GM19193 (cell line): ENCODE results near the gene DLGAP1.

ENCODE experiments used
- POLR2A ChIP-seq: IDR thresholded peaks from 4 replicates; pipeline ENCODE4 v1.6.1; 2011; ENCODE audit not compliant: insufficient read depth, insufficient read length; ENCODE audit errors: extremely low read depth

Gene DLGAP1

DNA sequence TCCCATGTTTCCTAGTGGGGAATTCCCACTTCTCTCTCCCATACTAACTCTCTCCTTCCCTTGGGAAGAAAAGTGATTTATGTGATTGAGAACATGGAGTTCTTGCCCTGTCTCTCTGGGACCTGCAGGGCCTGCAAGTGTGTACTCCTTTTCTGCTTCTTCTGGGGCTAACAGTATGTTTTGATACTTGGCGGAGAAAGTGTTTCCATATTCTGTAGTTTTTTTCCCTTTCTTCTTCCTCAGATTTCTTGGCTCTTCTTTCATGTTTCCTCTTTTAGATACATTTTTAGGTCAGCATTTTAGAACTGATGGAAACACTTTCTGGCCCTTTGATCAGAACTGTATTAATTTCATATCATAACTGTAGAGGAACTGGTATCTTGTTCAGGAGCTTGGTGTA, 352.2 kb downstream of the DLGAP1 start:
- TF ChIP-seq POLR2A, result no peak

DNA sequence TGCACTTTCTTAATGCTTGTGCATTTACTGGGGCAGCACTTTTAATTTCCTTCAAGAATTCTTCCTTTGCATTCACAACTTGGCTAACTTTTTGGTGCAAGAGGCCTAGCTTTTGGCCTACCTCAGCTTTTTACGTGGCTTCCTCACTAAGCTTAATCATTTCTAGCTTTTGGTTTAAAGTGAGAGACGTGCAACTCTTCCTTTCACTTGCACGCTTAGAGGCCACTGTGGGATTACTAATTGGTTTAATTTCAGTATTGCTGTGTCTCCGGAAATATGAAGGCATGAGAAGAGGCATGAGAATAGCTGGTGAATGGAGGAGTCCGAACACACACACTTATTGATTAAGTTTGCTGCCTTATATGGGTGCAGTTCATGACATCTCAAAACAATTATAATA, 354.1 kb downstream of the DLGAP1 start:
- no peak for TF ChIP-seq POLR2A

DNA sequence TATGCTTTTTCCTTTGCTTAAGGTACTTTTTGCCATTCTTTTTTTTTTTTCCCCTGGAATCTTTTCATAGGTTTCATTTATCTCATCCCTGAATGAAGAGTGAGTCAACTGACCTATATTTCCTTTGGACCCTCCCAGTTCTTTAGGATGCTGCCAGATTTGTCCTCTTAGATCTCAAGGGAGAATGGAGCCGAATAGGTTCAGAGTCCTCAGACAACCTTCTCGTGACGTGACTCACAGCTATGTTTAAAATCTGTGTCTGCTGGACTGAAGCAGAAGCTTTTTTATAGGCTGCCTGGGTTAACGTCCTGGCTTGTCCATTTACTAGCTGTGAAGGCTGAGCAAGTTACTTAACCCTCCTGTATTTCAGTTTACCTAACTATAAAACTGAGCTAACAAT, 358.6 kb downstream of the DLGAP1 start:
- no peak for TF ChIP-seq POLR2A

DNA sequence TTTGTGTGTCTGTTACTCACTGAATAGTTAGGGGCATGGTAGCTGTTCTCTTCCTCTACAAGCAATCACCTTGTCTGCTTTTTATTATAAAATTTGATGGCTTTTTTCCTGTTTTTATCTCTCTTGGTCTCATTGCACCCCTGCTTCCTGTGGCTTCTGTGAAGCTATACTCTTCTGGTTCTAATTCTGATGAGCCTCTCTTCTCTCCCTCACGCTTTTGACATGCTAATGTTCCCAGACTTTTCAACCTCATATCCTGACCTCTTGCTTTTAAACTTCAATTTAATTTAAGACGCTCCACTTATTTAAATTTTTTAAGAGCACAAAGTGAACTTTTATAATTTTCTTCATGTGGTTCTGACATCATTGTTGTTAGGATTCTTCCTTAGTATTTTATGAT, 361.4 kb downstream of the DLGAP1 start:
- TF ChIP-seq POLR2A, result no peak

DNA sequence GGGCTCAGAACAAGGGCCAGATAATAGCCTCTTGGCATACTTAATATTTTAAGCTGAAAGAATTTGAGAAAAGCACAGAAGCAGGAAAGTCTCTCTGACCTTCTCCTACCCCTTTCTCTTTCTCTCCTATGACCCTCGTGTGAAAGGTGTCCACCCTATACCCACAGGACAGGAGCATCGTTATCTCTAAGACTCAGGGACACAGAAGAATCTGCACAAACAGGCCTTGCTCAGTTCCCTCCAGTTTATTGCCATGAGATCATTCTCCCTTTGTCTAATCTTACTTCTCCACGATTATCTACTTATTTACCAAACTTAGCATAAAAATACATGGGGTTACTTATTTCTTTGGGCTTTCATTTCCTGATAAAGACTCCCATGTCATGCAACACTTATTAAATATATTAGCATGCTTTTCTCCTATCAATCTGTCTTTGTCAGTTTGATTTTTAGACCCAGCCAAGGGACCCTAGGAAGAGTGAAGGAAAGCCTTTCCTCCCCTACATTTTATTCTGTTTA, 370.7 kb downstream of the DLGAP1 start:
- no peak for TF ChIP-seq POLR2A

DNA sequence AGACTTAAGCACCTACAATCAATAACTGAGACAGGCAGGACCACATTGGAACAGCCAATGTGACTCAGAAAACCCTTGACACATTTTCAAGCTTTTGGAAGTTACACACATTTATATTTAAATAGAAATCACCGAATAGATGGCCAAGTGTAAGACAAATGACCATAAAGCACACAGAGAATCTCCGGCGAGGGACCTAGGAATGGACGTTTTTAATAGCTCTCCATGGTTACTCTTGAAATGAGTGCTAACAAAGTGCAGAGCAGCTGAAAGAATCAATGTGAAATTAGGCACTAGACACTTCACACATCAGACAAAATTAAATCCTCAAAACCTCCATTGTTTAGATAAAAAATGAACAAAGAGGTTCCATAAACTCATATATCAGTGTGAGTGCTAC, 376.9 kb downstream of the DLGAP1 start:
- no peak for TF ChIP-seq POLR2A

DNA sequence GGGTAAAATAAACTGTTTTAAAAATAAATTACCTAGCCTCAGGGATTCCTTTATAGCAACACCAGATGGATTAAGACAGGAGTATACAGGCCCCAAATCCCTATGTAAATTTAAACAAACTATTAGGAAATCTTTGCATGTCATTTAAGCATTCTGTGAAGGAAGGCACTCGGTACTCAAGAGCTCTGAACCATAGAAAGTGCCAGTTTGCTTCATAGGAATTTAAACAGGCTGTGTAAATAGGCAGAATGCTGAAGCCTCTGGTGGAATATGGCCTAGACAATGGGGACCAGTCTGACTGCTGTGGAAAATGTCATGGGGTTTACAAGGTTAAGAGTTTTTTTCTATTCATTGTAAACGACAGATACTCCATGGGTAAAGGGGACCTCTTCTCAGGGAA, 377.4 kb downstream of the DLGAP1 start:
- TF ChIP-seq POLR2A, result no peak

DNA sequence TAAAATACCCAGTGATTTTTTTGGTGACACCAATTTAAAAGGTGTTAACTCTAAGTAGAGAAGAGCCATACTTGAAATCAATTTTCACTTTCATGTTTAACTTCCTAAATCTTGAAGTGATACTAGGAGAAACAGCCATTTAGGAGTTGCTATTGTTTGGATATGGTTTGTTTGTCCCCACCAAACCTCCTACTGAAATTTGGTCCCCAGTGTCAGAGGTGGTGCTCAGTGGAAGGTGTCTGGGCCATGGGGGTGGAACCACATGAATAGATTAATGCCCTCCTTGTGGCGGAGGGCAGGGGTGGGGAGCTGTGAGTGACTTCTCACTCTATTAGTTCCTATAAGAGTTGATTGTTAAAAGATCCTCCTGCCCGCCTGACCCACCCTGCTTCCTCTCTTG, 377.9 kb downstream of the DLGAP1 start:
- no peak for TF ChIP-seq POLR2A

DNA sequence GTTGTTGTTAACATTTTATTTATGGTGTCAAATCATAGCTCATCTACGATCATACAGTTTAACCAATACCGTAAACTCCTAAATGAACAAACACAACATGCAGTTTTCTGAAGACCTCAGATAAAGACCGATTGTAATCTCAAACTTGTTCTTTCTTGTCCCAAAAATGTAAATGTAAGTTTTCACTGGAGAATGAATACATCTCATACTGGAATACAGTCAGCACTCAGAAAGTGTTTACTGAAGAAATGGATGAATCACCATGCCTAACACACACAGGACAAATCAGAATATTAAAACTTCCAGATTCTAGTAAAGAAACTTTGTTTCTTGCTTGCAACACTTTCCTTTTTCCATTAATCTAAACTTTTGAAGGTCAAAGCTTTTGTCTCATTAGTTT, 380.5 kb downstream of the DLGAP1 start:
- TF ChIP-seq POLR2A, result no peak

DNA sequence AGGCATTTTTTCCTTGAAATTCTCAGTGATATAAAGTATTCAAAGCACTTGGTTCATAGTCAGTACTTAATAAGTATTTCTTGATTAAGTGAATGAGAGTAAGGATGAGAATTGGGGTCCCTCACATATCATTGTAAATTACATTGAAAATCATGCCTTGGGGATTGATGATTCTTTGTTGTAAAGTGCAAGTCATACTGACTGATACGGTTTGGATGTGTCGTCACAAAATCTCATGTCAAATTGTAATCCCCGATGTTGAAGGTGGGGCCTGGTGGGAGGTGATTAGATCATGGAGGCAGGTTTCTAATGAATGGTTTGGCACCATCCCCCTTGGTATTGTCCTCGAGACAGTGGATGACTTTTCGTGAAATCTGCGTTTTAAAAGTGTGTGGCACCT, 385.9 kb downstream of the DLGAP1 start:
- TF ChIP-seq POLR2A, result no peak

DNA sequence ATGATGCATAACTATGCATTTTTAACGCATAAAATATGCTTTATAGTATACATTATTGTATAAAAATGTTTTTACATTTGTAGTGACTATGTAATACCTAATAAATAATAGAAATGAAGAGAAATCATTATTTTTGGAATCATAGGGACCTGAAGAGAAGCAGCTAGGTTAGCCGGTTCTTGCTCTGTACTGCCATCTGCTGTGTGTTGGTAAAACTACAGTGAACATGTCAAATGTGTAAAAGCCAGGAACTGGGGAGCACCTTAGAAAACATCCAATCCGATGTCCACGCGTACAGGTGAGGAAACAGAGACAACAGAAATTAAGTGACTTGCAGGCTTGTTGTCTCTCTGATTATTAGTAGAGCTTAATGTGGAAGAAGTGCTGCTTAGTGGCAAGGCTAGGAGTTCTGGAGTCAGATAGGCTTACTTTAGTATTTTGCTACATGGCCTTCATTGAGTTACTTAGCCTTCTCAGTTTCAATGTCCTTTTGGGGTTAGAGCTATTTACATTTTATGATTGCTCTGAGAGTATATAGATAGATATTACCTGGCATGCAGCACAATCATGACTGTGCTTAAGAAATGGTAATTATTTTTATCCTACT, 386.5 kb downstream of the DLGAP1 start:
- TF ChIP-seq POLR2A, result no peak

DNA sequence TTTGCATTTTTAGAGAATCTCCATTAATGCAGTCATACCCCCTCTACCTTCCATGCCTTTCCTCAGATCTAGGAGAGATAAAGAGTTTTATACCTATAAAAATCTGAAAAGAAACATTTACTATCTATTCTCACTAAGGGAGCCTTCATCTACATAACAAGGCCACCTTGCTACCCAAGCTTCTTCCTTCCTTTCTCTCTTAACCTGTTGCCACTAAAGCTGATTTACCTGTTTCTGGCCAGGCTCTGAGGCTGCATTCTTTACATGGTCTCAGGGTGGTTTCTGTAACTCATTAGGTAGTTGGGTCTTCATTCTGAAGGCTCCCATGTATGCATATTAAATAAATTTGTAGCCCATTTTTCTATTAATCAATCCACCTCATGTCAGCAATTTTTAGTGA, 391.6 kb downstream of the DLGAP1 start:
- TF ChIP-seq POLR2A, result no peak

DNA sequence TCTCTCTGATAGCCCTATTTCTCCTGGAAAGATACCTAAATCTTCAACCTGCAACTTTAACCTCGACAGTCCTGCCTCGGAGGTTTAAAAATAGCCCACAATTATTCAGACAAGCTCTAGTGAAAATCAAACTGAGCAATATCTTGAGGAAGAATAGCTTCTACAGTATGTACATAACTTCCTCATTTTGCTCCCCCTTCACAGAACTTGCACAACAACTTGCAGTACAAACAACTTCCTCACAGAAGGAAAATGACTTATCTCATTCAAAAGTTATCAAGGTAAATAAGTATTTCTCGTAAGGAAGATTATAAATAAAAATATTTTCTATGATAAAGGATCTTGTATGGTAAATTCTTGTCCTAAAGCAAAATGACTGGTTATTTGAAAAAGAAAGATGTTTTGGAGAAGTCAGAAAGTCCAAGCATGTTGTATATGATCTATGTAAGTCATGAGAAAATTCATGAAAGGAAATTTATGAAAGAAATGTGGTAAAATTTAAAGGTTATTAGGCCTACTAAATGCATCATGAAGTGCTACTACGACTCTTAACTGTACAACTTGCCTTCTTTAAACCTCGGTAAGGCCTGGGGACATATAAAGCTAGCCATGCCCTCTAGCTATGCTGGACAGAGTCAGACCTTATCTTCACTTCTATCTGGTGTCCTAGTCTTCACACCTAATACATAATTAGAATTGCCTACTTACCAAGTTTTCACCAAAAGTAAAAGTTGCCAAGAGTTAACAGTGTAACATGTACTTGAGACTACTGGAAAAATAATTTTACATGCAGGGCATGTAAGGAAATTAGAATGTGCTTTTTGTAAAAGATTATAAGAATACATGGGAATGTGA, 394.5 kb downstream of the DLGAP1 start:
- no peak for TF ChIP-seq POLR2A

DNA sequence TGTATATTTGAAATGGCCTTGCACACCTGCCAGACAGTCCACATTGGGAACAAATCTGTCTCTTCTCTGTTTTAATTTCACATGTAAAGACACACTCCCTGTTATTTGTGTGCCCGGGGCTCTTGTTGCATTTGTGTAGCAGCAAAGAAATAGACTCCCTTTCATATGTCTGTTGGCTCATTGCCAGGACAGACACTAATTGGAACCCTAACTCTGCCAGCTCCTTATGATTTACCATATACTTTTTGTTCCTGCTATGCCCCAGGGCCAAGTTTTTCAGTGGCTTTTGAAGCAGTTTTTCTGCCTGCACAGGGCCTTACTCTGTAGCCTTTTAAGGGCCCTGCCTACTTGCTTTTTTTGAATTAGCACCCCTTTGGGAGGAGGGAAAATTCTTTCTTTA, 396.9 kb downstream of the DLGAP1 start:
- TF ChIP-seq POLR2A, result no peak

DNA sequence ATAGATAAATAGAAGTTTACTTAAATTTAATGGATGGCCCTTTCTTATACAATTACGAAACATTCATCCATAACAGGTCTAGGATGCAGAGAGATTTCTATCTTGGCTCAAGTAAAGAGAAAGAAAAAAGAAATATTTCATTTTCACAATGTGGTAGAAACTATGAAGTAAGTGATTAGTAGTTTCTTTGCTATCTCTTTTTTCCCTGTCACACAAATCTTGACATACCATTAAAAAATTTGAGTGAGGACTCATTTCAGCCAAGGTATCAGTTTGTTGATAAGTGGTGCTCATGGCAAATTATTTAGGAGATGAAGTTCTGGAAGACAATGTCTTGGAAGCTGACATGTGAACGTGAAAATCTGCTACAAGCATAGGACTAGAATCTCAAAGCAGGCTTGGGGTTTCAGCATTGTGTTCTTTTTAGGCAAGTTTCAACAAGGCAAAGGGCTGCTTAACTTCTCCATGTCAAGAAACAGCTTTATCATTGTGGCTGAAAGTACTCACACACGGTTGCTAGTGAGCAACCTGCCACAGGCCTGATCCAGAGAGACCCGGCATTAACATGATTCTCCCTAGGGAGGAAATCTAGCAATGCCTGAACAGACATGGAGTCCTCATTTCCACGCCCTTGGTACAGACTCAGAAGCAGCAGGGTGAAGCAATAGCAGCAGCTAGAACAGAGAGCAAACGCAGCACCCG, 414.6 kb downstream of the DLGAP1 start:
- no peak for TF ChIP-seq POLR2A
